DND-41 (cell line): Measurements from ENCODE around the gene LCE3A.

Experiments
- EZH2 ChIP-seq: IDR thresholded peaks from 3 replicates; pipeline ENCODE4 v1.6.1; 2012; ENCODE audit warnings: borderline replicate concordance, low read depth, mild to moderate bottlenecking, moderate library complexity, low read length, inconsistent platforms; ENCODE audit not compliant: severe bottlenecking
- TF ChIP-seq, protein P1 (sequence below): IDR thresholded peaks from 2 replicates; pipeline ENCODE4 v1.5.1; 2012; ENCODE audit warnings: borderline replicate concordance, low read length, moderate library complexity, mild to moderate bottlenecking; ENCODE audit not compliant: poor library complexity, severe bottlenecking; ENCODE audit errors: extremely low read depth

DNA sequence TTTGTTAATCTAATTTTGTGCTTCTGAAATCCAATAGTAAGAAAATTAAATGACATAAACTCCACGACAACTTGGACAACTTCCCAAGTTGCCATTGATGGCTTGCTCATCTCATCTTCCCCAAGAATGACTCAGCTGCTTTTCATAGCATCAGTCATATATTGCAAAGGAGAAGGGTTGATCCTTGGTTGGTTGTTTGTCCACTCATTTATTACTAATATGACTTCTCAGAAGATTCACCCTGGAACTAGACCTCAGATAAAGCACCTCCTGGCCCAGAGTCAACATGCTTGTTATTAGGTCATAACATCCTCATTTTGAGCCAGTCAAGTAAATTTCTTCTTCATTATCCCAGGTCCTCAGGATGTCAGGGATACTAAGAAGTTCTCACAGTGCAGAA lies 40.3 kb downstream of the LCE3A start:
- TF ChIP-seq EZH2, result no peak
- TF ChIP-seq, protein P1, sequence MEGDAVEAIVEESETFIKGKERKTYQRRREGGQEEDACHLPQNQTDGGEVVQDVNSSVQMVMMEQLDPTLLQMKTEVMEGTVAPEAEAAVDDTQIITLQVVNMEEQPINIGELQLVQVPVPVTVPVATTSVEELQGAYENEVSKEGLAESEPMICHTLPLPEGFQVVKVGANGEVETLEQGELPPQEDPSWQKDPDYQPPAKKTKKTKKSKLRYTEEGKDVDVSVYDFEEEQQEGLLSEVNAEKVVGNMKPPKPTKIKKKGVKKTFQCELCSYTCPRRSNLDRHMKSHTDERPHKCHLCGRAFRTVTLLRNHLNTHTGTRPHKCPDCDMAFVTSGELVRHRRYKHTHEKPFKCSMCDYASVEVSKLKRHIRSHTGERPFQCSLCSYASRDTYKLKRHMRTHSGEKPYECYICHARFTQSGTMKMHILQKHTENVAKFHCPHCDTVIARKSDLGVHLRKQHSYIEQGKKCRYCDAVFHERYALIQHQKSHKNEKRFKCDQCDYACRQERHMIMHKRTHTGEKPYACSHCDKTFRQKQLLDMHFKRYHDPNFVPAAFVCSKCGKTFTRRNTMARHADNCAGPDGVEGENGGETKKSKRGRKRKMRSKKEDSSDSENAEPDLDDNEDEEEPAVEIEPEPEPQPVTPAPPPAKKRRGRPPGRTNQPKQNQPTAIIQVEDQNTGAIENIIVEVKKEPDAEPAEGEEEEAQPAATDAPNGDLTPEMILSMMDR, result no peak
